Stimulated activated CD8-positive, alpha-beta memory T cell treated with anti-CD3 and anti-CD28 coated beads, Interleukin-15, amount 100 ng/mL, for 48 hours (primary cell): Measurements from ENCODE around the gene VTCN1.
A peak's percentile ranks its signal among the peaks of the same experiment; 100 is the strongest.

ENCODE experiments used
- DNase-seq, 2 donors: peaks; one replicate each; pipeline ENCODE4 v3.0.0-alpha.2; 2020; ENCODE audit warnings: low read depth in 2 of 2

The VTCN1 gene

DNA sequence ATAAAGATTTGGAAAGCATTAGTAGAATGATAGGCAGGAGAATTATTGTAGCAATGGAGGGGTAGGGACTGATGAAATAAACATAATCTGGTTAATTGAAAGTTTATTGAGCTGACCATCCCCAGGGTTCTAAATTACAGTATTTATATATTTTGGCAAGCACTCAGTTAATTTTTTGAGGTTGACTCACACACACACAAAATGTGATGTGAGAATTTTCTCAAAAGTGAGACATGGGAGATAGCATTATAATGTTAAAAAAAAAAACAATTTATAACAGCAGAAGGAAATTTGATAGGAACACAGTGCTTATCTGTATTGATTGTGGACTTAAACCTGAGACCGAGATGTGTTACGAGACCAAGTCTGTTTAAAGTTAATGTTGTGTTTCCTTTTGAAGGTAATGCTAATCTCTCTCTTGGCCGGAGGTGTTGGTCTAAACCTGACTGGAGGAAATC, 113.7 kb downstream of the VTCN1 start:
- DNase-seq = no peak

DNA sequence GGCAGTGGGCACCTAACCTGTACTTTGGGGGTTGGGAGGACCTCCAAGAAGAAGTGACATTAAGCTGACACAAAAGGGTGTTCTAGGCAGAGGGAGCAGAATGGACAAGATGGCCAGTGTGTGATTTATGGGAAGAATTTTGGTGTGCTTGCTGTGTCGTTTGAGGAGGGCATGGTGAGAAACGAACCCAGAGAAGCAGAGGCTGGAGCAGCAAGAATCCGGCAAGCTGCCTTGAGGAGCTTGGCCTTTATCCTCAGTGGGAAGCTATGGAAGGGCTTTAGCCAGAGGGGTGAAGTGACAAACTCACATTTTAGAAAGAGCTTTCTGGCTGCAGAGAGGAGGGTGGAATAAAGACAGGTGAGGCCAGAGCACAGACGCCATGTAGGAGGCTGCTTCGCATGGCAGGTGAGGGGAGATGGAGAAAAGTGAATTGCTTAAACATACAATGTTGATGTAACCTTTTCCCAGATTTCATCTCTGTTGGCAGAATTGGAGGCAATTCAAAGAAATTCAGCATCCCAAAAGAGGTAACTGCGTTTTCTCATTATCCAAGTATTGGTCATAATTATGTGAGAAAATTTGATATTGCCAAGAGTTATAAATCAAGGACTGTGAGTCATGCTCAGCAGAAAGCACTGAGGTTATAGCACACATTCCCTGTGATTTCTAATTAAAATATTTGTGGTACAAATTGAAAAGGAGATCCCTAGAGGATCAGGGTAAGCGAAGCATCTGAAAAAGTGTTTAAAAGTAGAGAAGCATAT, 115.7 kb downstream of the VTCN1 start:
- no peak for DNase-seq

DNA sequence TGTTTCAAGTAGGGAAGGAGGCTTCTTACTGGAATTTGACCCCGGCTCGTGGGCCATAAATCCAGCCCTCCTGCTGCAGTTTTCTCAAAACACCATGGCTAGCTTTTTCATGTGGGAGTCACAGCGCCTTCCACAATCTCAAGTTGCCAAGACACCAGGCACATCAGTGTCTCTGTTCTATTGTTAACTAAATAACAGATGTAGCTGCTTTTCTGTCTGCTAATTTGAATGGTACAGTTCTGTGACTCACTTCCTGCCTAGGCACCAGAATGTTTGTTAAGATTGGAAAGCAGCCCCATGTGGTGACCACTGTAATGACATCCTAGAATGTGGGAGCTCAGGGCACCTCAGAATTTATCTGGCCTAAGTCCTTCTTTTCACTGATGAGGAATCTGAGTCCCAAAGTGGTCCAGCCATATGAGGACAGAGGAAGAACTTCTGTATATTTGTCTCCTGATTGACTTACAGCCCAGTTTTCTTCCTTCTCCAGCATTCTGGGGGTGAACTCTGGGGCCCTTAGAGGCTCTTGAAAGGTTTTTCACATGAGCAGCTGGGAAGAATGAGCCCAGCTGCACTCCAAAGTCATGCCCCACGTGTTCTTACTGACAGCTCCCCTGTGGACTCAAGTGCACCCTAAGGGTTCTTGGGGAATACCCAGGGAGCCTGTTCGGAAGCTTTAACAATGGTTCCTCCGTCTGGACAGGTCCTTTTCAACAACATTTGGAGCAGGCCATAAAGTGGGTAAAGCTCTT, 116.7 kb downstream of the VTCN1 start:
- peak in 1 of 2 donors; percentile 24 for DNase-seq
